Endothelial cell of umbilical vein (primary cell): Measurements from ENCODE around the gene KPNA5. TPM values are rescaled to one million over a fixed set of nuclear protein-coding genes. Genes with fewer than 3 reads are reported as not detected.

Experiments
- BruUV-seq: library from RNA; stranded (reverse); fragments of 400-500 nt; replicated peaks from 2 replicates; lab custom pipeline; 2021; lab: Mats Ljungman, UMichigan
- CTCF ChIA-PET: fragments of 300-600, 350-600 bp; sonication (Branson Sonifier 250); formaldehyde crosslinking; loops from one replicate; lab custom pipeline; 2021; ENCODE audit warnings: antibody characterized with exemption, inconsistent platforms; lab: Charles Lee
- POLR2A ChIA-PET: fragments of 300-600, 350-600 bp; sonication (Branson Sonifier 250); formaldehyde crosslinking; loops from one replicate; lab custom pipeline; 2021; ENCODE audit warnings: antibody characterized with exemption, inconsistent platforms; lab: Charles Lee
- DNase-seq: peaks from one replicate; pipeline ENCODE4 v3.0.0-alpha.2; 2011; ENCODE audit warnings: low read depth, low spot score
- FAIRE-seq: peaks from 2 replicates; lab custom pipeline; 2011; peaks lifted over from hg19 to GRCh38; lab: Jason Lieb, UNC
- H2AFZ ChIP-seq: 2 replicates; pipeline ENCODE4 v1.6.0; 2012; ENCODE audit warnings: low read depth, low read length, control low read depth, inconsistent platforms
- H3K27ac ChIP-seq: 2 replicates; pipeline ENCODE4 v1.5.1; 2011; ENCODE audit warnings: low read depth, mild to moderate bottlenecking, control low read depth, low read length, moderate library complexity; ENCODE audit not compliant: insufficient read depth
- H3K27me3 ChIP-seq, 2 experiments: 2 replicates each; pipeline versions ENCODE4 v1.6.0 to v1.6.1; 2011; ENCODE audit warnings: low read length in 2 of 2, mixed read lengths in 1 of 2; ENCODE audit not compliant: control insufficient read depth in 2 of 2, insufficient read depth in 2 of 2
- H3K36me3 ChIP-seq, 2 experiments: 2 replicates in 1 of 2; 3 replicates in 1 of 2; pipeline ENCODE4 v1.5.1; 2011; ENCODE audit warnings: low read length in 2 of 2, mild to moderate bottlenecking in 1 of 2, moderate library complexity in 1 of 2; ENCODE audit not compliant: control insufficient read depth in 2 of 2, insufficient read depth in 2 of 2; ENCODE audit errors: extremely low read depth in 1 of 2
- H3K4me1 ChIP-seq: 3 replicates; pipeline ENCODE4 v1.5.1; 2011; ENCODE audit warnings: mild to moderate bottlenecking, low read length; ENCODE audit not compliant: control insufficient read depth, insufficient read depth; ENCODE audit errors: extremely low read depth
- H3K4me2 ChIP-seq: 2 replicates; pipeline ENCODE4 v1.6.1; 2011; ENCODE audit warnings: low read length, control low read depth, mixed read lengths; ENCODE audit not compliant: insufficient read depth
- H3K4me3 ChIP-seq, 3 experiments: fragments of 200-600 bp in 1 of 3; sonication (generic), shearing (Covaris generic) in 1 of 3; replicated peaks in 1 of 3; 2 replicates each; pipeline ENCODE4 v1.5.1; 2011 to 2016; ENCODE audit warnings: control low read depth in 3 of 3, low read length in 3 of 3, mild to moderate bottlenecking in 2 of 3, inconsistent platforms in 1 of 3, low read depth in 1 of 3, moderate library complexity in 1 of 3; ENCODE audit not compliant: insufficient read depth in 1 of 3
- H3K79me2 ChIP-seq: 2 replicates; pipeline ENCODE4 v1.6.0; 2012; ENCODE audit warnings: low read length, inconsistent platforms; ENCODE audit not compliant: control insufficient read depth, insufficient read depth
- H3K9ac ChIP-seq: replicated peaks from 2 replicates; pipeline ENCODE3; 2011; ENCODE audit warnings: low read length, control low read depth; ENCODE audit not compliant: insufficient read depth; ENCODE audit errors: extremely low read depth
- H3K9me1 ChIP-seq: replicated peaks from 3 replicates; pipeline ENCODE4 v1.6.0; 2011; ENCODE audit warnings: mild to moderate bottlenecking, low read length; ENCODE audit not compliant: control insufficient read depth, insufficient read depth; ENCODE audit errors: extremely low read depth
- H3K9me3 ChIP-seq: replicated peaks from 2 replicates; pipeline ENCODE4 v1.5.1; 2012; ENCODE audit warnings: low read length, inconsistent platforms; ENCODE audit not compliant: control insufficient read depth, insufficient read depth
- H4K20me1 ChIP-seq: replicated peaks from 2 replicates; pipeline ENCODE3; 2011; ENCODE audit warnings: mild to moderate bottlenecking, low read length; ENCODE audit not compliant: control insufficient read depth, insufficient read depth; ENCODE audit errors: extremely low read depth
- CTCF ChIP-seq, 2 donors: IDR thresholded peaks; 1 replicate in 1 of 2; 2 replicates in 1 of 2; pipeline ENCODE4 v1.5.1; 2011; ENCODE audit warnings: low read length in 2 of 2, mild to moderate bottlenecking in 2 of 2, moderate library complexity in 2 of 2, control low read depth in 1 of 2, inconsistent platforms in 1 of 2, low read depth in 1 of 2; ENCODE audit not compliant: insufficient read depth in 1 of 2; ENCODE audit errors: extremely low read depth in 1 of 2
- EZH2 ChIP-seq: IDR thresholded peaks from 2 replicates; pipeline ENCODE4 v1.6.1; 2012; ENCODE audit warnings: borderline replicate concordance, low read depth, mild to moderate bottlenecking, moderate library complexity, low read length, inconsistent platforms; ENCODE audit not compliant: severe bottlenecking
- FOS ChIP-seq: IDR thresholded peaks from 2 replicates; pipeline ENCODE4 v1.6.1; 2011; ENCODE audit warnings: mild to moderate bottlenecking, low read length, moderate library complexity, borderline replicate concordance; ENCODE audit not compliant: insufficient read depth
- GATA2 ChIP-seq: IDR thresholded peaks from 2 replicates; pipeline ENCODE4 v1.7.0; 2011; ENCODE audit warnings: low read depth, mild to moderate bottlenecking, moderate library complexity, mixed read lengths, low read length; ENCODE audit not compliant: insufficient read length, insufficient read depth
- JUN ChIP-seq: IDR thresholded peaks from 2 replicates; pipeline ENCODE4 v1.6.1; 2011; ENCODE audit warnings: borderline replicate concordance, low read depth; ENCODE audit not compliant: insufficient read length, insufficient read depth
- MAX ChIP-seq: IDR thresholded peaks from 2 replicates; pipeline ENCODE4 v1.6.1; 2011; ENCODE audit not compliant: insufficient read depth, insufficient read length
- MYC ChIP-seq: IDR thresholded peaks from one replicate; pipeline ENCODE4 v1.6.1; 2011; ENCODE audit warnings: mild to moderate bottlenecking, low read depth, low read length
- POLR2A ChIP-seq: IDR thresholded peaks from 2 replicates; pipeline ENCODE4 v1.6.1; 2012; ENCODE audit warnings: low read depth, mild to moderate bottlenecking, control low read depth, low read length
- POLR2AphosphoS5 ChIP-seq: IDR thresholded peaks from 2 replicates; pipeline ENCODE4 v1.6.1; 2012; ENCODE audit warnings: low read depth, mild to moderate bottlenecking, control low read depth, low read length, moderate library complexity; ENCODE audit not compliant: insufficient read depth
- dilution Hi-C: fragments of 300-500 bp; cut with MboI; formaldehyde crosslinking; loops from one replicate; pipeline ENCODE4 v1.15.0; 2019; ENCODE audit warnings: low sequenced_read_pairs; ENCODE audit not compliant: extremely low pct_ligation_motif_present
- intact Hi-C: fragments of 100-400 bp; cut with micrococcal nuclease; formaldehyde crosslinking; loops from one replicate; pipeline ENCODE4 v1.10.0; 2022
- polyA plus RNA-seq, 4 experiments: library from polyadenylated mRNA; depleted of rRNA in 3 of 4; stranded (reverse) in 3 of 4; unstranded in 1 of 4; fragments of >200 nt; gene quantifications; 2 replicates each; pipeline versions ENCODE4 v1.2.1 to v1.2.3, GENCODE V29; 2011 to 2012; ENCODE audit warnings: missing spikeins in 1 of 4
- total RNA-seq: library from RNA; stranded (reverse); gene quantifications from 2 replicates; pipeline ENCODE4 v1.2.3, GENCODE V29; 2021

KPNA5 gene
- total and polyA plus RNA-seq, 2 donors (not counting 3 experiments of a cell fraction or from before 2014, with no cell fraction given): 1.6 to 8.9 TPM

GRCh38 chr6:116695401-116695800 is 14.4 kb downstream of the KPNA5 start:
- Histone ChIP-seq H2AFZ (no peak overlapping the region), H3K27me3 (no peaks in the 10 kb centered on the region), H3K9me1 (no peaks in the 10 kb centered on the region), H3K9me3 (no peaks in the 10 kb centered on the region), H3K79me2 (peaks cover 2% of the 10 kb centered on the region), H3K4me2 (no peak overlapping the region), H4K20me1 (no peaks in the 10 kb centered on the region), H3K27ac (no peak overlapping the region), H3K4me3 (no peak overlapping the region), H3K36me3 (peaks cover 0 to 1% of the 10 kb centered on the region in 2 experiments), H3K4me1 (no peaks in the 10 kb centered on the region), H3K9ac (no peak overlapping the region)
- TF ChIP-seq JUN (no peak), FOS (no peak), GATA2 (no peak), POLR2A (no peak), MAX (no peak), MYC (no peak), EZH2 (no peak), CTCF (IDR thresholded peaks at IDR 0.05; ENCODE audit: extremely low read depth in 1 of 2, insufficient read depth in 1 of 2, low read depth in 1 of 2, low read length in 2 of 2) (no peak), POLR2AphosphoS5 (no peak)
- DNase-seq (no peak), FAIRE-seq (no peak)
- POLR2A ChIA-PET: no interaction called here
- intact Hi-C loops: no loop called here
- dilution Hi-C loops: no loop called here
- CTCF ChIA-PET: no interaction called here
- BruUV-seq: no TSS peak
